GM12801 (cell line): ENCODE measurements around the gene XAB2.

Experiments used
- TF ChIP-seq, protein P1 (sequence below): IDR thresholded peaks from one replicate; pipeline ENCODE4 v1.5.1; 2011; ENCODE audit warnings: control low read depth; ENCODE audit not compliant: insufficient read length; ENCODE audit errors: extremely low read depth

Gene XAB2

DNA sequence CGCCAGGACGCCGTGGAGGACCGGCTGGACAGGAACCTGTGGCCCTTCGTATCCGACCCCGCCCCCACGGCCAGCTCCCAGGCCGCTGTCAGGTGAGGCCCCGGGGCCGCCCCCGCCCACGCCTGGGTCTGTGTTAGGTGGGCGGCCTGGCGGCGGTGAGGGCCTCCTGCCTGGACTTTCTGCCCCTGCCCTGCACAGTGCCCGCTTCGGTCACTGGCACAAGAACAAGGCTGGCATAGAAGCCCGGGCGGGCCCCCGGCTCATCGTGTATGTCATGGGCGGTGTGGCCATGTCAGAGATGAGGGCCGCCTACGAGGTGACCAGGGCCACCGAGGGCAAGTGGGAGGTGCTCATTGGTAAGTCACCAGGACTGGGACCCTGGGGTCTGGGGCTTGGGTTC, 17.8 kb upstream of the XAB2 start:
- TF ChIP-seq, protein P1, sequence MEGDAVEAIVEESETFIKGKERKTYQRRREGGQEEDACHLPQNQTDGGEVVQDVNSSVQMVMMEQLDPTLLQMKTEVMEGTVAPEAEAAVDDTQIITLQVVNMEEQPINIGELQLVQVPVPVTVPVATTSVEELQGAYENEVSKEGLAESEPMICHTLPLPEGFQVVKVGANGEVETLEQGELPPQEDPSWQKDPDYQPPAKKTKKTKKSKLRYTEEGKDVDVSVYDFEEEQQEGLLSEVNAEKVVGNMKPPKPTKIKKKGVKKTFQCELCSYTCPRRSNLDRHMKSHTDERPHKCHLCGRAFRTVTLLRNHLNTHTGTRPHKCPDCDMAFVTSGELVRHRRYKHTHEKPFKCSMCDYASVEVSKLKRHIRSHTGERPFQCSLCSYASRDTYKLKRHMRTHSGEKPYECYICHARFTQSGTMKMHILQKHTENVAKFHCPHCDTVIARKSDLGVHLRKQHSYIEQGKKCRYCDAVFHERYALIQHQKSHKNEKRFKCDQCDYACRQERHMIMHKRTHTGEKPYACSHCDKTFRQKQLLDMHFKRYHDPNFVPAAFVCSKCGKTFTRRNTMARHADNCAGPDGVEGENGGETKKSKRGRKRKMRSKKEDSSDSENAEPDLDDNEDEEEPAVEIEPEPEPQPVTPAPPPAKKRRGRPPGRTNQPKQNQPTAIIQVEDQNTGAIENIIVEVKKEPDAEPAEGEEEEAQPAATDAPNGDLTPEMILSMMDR = no peak

DNA sequence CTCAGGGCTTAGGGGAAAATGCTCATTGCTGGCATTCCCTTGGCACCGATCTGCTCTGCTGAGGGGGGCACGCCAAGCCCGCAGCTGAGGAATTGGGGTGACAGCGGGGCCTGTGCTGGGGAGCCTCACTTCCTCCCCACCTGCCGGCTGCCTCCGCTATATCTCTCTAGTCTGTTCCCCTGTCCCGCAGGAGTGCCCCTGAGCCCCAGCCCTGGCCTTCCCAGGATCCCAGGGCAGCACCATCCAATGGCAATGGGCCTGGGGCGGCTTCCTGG, 17.0 kb upstream of the XAB2 start:
- TF ChIP-seq, protein P1 = no peak

DNA sequence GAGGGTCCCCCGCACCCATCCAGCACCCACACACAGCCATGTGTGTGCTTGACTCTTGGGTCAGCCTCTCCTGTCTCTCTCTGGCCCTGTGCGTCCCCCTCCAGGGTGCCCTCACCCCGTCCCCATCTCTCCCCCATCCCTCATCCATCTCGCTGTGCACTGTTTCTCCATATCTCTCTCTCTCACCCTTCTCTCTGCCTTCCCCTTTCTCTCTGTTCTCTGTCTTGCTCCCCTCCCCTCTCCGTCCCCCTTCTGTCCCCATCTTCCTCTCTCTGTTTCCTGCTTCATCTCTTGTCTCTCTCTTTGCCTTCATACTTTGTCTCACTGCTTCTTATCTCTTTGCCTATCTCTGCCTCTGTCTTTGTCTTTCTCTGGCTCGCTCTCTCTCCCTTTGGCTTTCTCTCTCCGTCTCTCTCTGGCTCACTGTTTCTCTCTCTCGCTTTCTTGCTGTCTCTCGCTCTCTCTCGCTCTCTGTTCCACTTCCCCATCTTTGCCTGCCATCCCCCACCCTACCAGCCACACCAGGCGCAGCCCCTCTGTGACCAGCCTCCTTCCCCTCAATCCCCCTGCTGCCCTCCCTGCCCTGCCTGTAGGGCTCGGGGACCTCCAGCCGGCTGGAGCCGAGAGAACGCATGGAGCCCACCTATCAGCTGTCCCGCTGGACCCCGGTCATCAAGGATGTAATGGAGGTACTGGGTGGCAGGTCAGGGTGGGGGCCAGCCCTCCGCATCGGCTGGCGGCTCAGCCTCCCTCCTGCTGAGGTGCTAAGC, 16.5 kb upstream of the XAB2 start:
- TF ChIP-seq, protein P1 = no peak

DNA sequence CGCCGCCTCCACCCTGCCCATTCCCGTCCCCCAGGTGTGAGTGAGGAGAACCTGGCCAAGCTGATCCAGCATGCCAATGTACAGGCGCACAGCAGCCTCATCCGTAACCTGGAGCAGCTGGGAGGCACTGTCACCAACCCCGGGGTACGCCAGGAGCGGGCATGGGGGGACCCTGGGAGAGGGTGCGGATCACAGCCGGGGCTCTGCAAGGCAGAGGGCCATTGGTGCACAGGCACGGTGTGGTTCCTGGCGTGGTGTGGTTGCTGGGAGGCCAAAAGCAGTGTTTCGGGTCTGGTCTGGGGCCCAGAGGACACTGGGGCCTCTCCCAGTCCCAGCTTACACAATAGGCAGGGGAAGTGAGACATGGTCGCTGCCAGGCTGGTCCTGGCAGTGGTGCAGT, 15.8 kb upstream of the XAB2 start:
- TF ChIP-seq, protein P1 = no peak

DNA sequence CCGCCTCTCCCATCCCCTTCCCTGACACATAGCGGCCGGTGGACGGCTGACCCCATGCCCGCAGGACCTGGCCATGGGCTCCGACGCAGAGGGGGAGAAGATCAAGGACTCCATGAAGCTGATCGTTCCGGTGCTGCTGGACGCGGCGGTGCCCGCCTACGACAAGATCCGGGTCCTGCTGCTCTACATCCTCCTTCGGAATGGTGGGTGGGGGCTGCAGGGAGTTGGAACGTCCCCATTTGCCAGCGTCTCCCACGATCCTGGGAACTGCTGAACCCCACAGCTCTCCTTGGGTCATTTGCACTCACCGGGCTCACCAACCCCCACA, 15.2 kb upstream of the XAB2 start:
- TF ChIP-seq, protein P1 = no peak

DNA sequence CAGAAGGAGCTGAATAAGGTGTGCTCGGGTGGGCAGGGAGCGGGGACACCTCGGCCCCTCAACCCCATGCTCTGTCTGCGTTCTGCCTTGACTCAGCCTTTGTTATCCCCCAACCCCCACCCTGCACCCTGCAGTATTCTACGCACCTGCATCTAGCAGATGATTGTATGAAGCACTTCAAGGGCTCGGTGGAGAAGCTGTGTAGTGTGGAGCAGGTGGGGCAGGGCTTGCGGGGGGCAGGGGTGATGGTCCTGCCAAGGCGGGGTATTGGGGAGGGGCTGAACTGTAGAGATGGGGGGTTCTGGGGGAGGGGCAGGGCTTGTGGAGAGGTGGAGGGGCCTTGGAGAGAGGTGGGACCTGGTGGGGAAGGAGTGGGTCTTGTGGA, 13.7 kb upstream of the XAB2 start:
- TF ChIP-seq, protein P1 = no peak

DNA sequence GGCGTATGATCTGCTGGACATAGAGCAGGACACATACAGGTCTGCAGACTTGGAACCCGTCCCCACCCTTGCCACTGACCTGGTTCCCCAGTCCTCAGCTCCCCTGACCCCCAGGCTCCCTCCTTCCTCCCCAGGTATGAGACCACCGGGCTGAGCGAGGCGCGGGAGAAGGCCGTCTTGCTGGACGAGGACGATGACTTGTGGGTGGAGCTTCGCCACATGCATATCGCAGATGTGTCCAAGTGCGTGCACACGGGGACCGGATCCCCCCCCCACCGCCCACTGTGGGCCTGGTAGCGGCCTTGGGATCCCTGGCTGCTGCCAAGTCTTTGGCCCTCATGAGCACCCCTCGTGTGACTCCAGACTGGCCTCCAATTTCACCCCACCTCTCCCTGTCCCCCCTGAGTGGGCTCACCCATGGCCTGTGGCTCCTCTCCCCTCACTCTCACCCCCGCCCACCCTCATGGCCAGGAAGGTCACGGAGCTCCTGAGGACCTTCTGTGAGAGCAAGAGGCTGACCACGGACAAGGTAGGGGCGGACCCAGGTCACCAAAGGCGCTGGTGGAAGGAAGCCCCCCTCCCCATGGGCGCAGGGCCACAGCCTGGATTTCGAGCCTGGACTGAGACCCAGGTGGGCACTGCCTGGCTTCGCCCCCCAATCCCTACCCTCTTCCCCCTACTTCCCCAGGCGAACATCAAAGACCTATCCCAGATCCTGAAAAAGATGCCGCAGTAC, 13.1 kb upstream of the XAB2 start:
- TF ChIP-seq, protein P1 = no peak
